GM18861 (cell line): ENCODE results near the gene VAMP2.
A peak's percentile ranks its signal among the peaks of the same experiment; 100 is the strongest.

Source experiments
- ATAC-seq: cut with Tn5 transposase; IDR thresholded peaks from one replicate; pipeline ENCODE4 v1.9.1; 2021; ENCODE audit not compliant: unreplicated experiment

The VAMP2 gene

DNA sequence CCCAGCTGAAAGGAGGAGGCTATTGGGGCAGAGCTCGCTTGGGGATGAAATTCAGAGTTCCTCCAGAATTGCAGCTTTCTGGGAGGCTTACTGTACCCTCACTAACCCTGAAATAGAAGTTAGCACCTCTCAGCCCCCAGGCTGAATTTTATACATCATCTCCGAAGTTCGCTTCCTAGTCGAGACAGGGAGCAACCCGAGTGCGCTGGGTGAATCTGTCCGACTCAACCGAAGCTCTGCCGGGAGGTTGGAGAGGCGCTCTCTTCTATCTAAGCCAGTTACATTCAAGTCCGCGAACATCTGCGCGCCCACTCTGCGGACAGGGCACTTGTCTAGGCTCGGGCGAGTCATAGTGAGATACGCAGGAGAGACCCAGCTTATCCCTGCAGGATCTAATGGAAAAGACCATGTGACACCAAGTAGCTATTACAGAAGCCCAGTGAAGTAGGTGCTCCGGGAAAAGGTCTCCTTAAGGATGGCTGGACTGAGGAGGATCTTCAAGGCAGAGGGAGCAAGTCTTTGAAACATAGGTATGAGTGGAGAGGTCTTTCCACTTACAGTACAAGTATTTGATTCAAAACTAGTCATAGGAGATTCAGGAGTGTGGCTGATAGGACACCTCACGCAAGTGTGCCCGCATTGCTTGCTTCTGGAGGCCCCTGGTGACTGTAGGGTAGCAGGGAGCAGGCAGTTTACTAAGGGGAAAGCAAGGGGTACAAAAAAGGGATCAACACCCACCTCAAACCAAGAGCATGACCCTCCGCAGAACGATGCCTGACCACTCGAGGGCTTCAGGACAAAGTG lies 38.2 kb downstream of the VAMP2 start:
- ATAC-seq, result no peak

DNA sequence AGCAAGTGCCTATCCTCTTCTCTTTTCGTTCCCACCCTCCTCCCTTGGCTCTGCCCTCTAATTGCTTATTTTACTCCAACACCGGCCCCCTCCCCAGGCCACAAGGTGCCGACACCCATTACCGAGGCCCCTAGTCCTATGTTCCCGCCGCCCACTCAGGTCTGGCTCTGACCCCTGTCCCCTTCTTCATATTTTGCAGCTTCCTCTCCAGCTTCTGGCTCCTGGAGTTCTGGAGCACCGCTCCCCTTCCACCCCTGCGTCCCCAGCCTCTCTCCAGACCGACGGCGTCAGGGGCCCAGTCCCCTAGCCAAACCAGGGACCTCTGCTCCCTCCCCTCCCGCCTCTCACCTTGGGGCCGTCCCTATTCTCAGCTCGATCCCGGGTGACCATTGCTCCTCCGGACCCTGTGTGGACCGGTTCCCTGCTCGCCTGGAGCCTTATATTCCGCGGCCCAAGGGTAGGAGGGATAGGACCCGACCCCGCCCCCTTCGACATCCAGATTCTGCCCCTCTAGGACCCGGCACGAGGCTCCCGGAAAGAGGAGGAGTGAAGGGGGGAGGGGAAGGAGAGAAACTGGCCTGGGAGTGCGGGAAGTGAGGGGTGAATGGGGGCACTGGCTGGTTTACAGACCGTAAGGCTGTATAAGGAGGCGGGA lies 38.9 kb downstream of the VAMP2 start, which contains the start of gene HES7:
Gene HES7 (minus strand): TSS at position 412 of the 655 bp plus-strand sequence. CDS start 22 bp downstream, at position 390.
- no peak for ATAC-seq

DNA sequence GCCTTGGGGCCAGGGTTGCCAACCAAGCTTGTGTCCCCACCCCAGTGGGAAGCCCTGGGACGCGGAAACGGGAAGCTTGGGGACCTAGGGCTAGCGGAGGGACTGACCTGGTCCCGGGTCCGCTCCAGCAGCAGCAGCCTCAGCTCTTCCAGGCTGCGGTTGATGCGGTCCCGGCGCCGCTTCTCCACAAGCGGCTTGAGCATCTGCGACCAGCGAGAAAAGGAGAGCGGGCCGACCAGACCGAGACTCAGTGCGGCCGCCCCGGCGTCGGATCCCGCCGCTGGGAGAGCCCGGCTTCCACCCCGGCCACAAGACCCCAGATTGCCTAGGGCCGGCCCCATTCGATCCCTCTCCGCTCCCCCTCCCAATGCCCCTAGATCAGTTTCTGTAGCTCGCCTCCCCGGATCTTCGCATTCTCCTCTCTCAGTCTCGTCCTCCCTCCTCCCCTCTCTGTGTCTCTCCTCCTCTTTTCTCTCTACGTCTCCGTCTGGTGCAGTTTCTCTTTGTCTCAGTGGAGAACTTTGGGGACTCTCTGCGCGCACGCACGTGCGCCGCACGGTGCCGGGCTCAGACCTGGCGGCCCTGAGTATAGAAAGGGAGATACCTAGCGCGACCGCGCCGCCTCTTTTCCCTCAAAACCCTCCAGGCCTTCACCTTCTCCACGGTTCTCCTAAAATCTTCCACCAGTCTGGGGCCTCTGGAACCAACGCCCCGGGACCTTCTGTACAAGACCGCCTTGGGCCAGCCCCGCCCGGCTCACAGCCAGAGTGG lies 39.6 kb downstream of the VAMP2 start:
- no peak for ATAC-seq

DNA sequence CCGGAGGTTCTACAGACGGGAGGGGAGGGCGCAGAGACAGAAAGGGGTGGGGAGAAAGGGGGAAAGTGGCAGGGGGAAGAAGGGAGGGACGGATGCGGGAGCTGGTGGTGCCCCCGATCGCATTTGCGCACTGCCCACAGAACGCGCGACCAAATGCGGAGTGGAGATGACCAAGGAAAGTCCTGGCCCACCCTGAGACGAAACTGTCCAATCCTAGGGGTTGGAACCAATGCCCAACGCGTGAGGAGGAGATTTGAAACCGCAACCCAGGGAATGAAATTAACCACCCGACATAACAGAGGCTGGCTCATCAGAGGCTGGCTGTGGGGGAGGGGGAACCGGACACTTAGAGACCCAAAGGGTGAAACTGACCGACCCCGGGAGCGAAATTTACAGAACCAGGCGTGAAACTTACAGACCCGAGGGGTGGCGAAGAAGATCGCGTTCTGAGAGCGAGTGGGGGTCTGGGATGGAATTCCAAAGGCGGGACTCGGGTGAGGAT lies 40.3 kb downstream of the VAMP2 start:
- ATAC-seq, result no peak

DNA sequence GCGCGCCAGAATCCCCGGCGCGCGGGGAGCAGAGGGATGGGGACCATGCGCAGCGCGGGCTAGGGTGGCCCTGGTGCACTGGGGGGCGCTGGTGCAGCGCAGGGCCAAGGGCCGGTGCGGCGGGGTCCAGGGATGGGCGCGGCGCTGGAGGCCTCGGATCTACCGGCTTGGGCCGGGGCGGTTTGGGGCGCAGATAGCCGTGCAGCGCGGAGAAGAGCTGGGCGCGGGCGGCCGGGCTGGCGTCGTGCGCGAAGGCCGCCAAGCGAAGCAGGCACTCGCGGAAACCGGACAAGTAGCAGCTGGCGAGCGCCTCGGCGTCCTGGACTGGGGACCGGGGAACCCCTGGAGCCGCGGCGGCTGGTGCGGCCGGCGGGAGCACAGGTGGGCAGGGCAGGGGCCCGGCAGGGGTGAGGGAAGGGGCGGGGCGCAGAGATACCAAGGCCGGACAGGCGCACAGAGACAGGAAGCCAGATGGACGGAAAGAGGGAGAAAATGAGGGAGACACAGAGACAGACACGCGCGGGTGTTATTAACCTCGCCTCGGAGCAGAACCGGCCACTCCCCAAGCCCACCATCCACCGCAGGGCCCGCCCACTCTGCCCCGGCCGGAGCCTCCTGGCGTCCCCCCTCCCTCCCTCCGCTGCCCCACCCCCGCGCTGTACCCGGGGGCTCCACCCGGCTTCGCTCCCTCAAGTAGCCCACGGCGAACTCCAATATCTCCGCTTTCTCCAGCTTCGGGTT lies 40.9 kb downstream of the VAMP2 start:
- peak; percentile 22 for ATAC-seq

- no peak for ATAC-seq
Observed at GRCh38 chr17:8121407-8121680, 41.4 kb downstream of the VAMP2 start.

DNA sequence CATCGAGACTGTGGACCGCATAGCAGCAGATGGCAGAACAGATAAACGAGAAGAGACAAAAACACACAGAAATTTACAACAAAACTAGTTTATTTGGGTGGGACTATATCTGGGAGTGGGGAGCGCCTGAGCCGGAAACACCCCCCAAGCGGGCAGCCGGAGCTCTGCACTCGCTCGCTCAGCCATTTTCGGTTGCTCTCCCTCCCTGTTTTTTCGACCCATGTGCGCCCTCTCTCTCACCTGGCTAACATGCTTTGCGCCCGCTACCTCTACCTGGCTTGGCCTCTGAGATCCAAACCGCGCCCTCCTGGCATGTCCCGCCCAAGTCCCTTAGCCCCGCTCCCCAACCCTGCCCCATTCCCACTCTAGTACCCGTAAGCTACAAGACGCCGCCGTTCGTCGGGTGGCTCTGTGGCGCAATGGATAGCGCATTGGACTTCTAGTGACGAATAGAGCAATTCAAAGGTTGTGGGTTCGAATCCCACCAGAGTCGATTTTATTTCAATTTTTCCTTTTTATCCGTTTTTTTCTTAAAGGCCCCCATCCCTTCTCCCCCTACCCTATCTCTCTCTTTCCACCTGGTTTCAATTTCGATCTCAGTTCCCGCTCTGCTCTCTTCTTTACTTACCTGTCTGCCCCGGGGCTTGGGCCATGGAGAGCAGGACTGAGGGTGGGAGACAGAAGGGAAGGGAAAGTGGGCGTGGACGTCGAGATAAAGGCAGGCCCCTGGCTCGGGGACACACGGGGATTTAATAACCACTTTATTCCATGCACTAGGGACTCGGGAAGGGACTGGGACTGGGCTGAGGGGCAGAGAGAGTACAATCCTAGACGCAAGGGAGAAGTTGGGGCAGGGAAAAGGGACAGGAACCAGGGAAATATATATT lies 42.0 kb downstream of the VAMP2 start:
- ATAC-seq, result no peak

- peak; percentile 29 for ATAC-seq
Observed at GRCh38 chr17:8119581-8120519, 42.9 kb downstream of the VAMP2 start.

- ATAC-seq, result no peak
Observed at GRCh38 chr17:8118769-8119580, 43.8 kb downstream of the VAMP2 start.

DNA sequence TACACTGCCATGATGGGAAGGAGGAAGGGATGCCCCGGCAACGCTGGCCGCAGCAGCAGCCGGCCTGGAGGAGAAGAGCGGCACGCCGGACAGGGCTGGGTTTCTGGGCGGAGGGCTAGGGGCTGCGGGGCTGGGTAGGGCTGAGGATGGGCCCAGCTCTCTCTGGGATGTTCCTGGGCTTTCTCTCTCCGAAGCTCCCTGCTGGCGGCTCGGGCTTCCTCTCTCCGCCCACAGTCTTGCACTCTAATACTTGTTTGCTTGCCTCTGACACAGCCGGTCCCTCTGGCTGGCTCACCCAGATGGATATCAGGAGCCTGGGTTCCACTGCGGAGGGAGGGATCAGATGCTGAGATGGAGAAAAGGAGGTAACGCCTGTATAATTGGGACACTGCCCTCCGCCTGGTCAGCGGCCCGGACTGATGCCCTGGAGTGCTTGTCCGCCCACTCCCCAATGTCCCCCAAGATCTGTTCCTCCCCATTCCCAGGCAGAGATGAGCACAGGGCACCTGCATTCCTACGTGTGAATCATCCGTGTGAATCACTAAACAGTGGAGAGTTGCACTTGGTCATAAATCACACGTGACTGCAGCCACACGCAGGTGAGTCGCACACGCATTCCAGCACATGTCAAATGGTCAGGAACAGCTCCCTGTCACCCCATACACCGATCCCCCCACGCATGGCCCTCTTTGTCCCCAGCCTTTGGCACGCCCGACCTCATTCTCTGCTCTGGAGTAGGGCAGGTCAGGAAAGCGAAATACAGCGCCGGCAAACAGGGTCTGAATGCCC lies 44.6 kb downstream of the VAMP2 start, which contains the start of gene ALOXE3:
Gene ALOXE3 (minus strand): TSS at position 535 of the 789 bp plus-strand sequence. CDS start 524 bp downstream, at position 11.
- ATAC-seq, result no peak

- no peak for ATAC-seq
Observed at GRCh38 chr17:8117367-8117979, 45.3 kb downstream of the VAMP2 start.

GRCh38 chr17:8116776-8117175 lies 46.0 kb downstream of the VAMP2 start:
- ATAC-seq, result no peak

DNA sequence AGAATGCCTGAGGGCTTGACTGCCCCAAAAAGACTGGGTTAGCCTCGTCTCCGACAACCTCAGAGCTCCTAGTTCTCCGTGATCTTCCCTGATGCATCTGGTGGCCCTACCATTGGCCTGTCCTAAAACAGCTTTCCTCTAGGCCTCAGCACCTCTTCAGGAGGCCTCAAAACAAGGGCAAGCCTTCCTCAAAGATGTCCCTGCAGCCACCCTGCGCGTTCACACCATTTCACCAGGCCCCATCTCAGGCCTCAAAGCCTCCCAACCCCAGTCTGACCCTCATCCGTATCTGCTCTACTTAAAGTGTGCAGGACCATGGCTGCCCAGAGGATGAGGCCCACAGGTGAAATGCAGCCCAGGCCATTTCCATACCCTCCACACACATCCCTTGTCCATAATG lies 51.8 kb downstream of the VAMP2 start:
- ATAC-seq, result no peak

- ATAC-seq, result no peak
Observed at GRCh38 chr17:8110456-8110804, 52.3 kb downstream of the VAMP2 start.

- ATAC-seq, result no peak
Observed at GRCh38 chr17:8109661-8110455, 52.9 kb downstream of the VAMP2 start.
